Limb (tissue), 2 donors: ENCODE measurements around the gene RMI1.
"Not testable (repeated sequence)": the region's sequence is repeated elsewhere in the genome, so short reads cannot be mapped to it uniquely, and the experiment has no call there.

ENCODE experiments used
- DNase-seq, 2 donors: peaks; one replicate each; pipeline ENCODE4 v3.0.0-alpha.2; 2016; ENCODE audit errors: extremely low spot score in 2 of 2

RMI1 gene

DNA sequence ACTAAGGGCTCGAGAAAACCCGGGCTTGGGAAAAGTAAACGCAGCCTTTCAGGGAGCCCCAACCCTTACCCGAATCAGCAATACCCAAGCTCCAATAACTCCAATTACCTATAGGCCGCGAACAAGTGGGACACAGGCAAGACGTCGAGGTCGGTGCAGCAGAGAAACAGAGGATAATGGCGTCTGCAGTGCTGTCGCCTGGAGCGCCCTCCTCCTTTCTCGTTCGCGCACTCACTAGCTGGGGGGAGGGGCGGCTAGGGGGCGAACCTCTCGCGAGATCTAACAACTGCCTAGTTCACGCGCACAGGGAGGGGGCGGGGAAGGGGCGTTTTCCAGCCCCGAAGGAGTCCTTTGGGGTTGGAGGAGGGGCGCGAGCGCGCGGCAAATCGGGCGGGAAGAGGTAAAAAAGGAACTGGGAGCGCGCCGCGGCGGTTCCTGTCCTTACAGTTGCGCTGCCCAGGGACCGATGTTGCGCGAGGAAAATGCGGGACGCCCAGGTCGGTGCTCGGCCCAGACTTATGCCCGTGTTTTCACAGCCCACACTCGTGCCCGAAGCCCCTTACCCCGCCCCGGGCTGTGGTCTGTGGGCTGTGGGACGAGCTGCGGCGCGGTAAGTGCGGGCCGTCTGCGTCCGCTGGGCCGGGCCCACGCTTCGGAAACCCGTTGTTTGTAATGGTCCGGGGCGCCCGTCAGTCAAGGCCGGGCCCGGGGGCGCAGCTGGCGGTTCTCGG lies at the start of gene RMI1:
Gene RMI1, plus strand, starts transcription at position 411 of the 731 bp plus-strand sequence. CDS start 20,182 bp downstream, outside the sequence.
- DNase-seq: peak; percentile 98 to 100

GRCh38 chr9:83930881-83931280 lies 49.7 kb upstream of the RMI1 start:
- DNase-seq: no peak

DNA sequence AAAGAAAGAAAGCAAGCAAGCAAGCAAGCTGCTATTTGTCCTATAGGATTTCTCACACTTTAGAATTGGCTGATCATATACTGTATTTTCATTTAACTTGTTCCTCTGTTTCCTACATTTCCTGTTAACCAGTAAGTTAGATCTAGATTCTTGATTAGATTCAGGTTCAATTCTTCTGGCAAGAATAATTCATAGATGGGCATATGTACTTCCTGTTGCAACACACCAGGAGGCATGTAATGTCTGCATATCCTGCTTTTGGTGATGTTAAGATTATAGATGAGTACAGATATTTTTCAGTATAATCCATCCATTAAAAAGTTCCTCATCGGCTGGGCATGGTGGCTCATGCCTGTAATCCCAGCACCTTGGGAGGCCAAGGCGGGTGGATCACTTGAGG lies 48.6 kb upstream of the RMI1 start:
- DNase-seq: no peak

DNA sequence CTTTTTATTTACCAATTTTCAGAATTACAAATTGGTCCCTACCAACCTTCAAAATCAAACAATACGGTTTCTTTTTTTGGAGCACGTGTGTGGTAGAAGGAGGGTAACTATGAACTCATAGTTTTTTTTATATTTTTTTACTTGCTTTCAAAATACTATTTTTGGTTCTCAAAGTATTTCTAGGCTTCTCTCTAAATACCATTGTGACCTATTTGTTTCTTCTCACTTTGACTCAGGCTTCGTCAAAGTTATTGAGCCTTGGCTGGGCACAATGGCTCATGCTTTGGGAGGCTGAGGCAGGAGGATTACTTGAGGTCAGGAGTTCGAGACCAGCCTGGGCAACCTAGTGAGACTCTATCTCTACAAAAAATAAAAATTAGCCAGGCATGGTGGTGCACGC lies 47.8 kb upstream of the RMI1 start:
- DNase-seq: no peak

DNA sequence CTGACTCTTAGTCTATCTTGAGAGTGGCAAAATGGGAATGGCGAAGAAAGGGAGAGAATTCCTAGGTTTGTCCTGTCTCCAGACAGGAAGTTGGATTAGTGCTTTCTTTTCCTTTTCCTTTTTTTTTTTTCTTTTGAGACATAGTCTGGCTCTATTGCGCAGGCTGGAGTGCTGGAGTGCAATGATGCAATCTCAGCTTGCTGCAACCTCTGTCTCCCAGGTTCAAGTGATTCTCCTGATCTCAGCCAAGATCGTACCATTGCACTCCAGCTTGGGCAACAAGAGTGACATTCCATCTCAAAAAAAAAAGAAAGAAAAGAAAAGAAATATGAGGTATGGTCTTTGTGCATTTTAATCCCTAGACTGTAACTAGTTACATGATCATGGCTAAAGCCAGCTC lies 46.8 kb upstream of the RMI1 start:
- DNase-seq: no peak

DNA sequence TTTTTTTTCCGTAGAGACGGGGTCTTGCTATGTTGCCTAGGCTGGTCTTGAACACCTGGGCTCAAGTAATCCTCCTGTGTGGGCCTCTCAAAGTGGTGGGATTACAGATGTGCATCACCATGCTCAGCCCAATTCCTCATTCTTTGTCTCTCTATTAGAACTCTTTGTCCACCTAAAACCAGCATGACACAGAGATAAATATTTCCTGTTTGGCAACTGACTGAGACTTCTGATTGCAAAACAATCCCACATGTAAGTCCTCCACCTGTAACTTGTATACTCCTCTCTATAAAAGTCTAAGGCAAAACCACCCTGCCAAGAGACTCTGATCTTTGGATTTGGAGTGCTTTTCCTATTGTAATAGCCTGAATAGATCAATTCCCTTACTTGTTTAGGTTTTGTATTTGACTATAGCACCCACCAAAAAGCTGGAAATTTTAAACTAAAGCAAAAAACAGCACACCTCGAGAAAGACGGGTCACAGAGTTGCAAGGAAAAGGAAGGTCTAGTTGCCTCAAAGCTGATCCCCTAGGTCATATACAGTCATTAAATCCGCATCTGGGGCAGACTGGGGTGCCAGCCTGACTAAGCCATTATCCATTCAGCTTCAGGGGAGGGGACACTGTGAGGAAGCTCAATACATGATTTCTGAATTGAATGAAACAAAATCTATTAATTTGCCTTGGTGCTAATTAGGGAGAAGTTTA lies 45.9 kb upstream of the RMI1 start:
- DNase-seq: no peak

DNA sequence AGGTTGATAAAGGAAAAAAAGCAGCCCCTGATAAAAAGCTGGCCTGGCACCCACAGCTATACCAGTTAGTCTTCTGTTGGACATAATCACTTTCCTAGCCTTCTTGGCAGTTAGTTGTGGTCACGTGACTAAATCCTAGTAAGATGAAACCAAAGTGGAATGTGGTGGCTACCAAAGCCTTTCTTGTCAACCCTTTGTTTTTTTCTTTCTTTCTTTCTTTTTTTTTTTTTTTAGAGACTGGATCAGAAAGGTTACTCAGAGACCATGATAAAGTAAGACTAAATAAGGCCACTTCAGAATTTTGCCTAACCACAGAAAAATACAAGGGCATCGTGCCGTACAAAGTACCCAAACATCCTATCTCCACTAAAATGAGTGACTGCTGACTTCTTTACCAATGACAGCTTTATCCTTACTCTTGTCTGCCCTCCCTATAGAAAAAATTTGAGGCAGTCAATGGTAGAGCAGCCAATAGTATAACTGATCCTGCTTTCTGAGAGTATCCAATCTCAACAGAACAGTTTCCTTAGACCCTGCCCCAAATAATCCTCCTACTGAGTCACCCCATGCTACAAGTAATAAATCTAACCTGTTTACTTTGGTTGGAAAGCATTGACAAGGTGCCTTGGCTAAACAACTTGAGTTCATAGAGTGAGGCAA lies 45.2 kb upstream of the RMI1 start:
- DNase-seq: no peak

- no peak for DNase-seq
Observed at GRCh38 chr9:83936523-83936922, 44.1 kb upstream of the RMI1 start.

- DNase-seq: peak in 1 of 2 donors; percentile 57
Observed at GRCh38 chr9:83937861-83938455, 42.6 kb upstream of the RMI1 start.

DNA sequence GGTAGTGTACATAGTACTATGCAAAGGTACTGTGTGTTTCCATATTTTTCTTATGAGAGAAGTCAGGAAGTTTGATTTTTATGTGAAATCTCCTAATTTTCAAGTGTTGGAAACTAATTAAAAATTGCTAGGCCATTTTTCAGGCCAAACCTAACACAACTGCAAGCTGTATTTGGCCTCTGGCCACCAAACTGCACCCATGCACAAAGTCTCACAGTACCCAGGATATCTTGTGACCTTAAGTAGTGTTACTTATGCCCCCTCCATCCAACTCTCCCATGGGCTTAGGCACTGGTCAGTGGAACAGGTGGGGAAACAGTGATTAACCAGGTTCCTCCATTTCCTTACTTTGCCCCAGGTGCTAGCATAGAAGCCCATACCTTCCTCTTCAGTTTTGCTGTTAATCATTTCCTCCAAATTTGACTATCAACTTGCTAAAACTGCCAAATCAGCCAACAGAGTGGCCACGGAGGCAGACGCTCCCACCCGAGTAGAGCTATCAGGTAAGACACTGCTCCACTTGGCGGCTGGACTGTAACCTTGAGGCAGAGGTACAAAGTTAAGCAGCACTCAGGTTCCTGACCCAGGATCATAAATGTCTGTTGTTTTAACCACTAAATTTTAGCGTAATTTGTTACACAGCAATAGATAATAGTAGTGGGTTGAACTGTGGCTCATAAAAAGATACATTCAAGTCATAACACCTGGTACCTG lies 39.9 kb upstream of the RMI1 start:
- no peak for DNase-seq

DNA sequence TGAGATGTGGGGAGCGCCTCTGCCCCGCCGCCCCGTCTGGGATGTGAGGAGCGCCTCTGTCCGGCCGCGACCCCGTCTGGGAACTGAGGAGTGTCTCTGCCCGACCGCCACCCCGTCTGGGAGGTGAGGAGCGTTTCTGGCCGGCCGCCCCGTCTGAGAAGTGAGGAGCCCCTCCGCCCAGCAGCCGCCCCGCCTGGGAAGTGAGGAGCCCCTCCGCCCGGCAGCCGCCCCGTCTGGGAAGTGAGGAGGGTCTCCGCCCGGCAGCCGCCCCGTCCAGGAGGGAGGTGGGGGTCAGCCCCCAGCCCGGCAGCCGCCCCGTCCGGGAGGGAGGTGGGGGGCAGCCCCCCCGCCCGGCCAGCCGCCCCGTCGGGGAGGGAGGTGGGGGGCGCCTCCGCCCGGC lies 32.5 kb upstream of the RMI1 start:
- not testable (repeated sequence) for DNase-seq

DNA sequence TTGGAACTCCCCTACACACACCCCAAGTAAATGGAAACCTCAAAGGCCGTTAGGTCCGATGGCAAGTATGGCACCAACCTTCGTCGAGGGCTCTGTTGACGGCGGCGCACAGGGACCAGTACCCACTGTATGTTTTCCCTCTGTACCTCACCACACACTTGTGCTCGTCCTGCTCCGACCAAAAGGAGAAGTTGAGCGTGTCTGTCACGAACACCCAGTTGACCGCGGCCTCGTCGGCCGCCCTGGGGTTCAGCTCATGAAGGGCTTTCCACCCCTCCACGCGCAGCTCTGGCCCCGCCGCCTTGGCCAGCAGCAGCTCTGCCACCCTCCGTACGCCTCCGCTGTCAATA lies 24.5 kb upstream of the RMI1 start:
- DNase-seq: peak in 1 of 2 donors; percentile 66

GRCh38 chr9:83956436-83957247 lies 24.0 kb upstream of the RMI1 start:
- peak; percentile 71 to 85 for DNase-seq

DNA sequence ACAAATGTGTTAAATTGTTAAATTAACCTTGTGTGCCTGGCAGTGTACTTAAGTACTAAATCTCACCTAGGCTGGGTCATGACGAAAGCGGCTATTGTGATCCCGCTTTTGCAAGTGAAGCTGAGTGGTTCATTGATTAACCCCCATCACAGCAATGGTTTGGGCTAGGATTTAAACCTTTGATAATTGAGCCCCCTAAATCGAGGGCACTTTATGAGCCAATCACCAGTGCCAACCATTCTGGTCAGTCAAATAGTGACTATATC lies 23.4 kb upstream of the RMI1 start:
- no peak for DNase-seq

DNA sequence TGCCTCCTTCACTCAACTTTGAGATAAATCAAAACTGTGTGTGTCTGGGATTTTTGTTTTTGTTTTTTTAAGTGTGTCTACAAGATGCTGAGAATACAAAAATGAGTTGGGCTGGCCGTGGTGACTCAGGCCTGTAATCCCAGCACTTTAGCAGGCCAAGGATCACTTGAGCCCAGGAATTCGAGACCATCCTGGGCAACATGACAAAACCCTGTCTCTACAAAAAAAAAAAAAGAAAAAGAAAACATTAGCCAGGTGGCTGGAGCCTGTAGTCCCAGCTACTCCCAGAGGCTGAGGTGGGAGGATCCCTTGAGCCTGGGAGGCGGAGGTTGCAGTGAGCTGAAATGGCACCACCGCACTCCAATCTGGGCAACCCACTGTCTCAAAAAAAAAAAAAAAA lies 21.5 kb upstream of the RMI1 start:
- DNase-seq: no peak

DNA sequence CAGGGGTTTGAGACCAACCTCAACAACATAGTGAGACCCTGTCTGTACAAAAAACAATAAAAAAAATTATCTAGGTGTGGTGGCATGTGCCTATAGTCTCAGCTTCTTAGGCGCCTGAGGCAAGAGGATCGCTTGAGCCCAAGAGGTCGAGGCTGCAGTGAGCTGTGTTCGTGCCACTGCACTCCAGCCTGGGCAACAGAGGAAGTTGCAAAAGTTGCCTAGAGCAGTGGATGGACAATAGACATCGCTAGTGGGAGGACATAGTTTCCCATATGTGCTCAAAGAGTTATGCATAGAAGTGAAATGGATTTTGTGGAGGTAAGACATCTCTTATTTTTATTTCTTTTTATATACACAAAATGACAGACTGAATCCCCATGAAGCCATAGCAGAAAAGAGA lies 19.6 kb upstream of the RMI1 start:
- no peak for DNase-seq

GRCh38 chr9:83962165-83962564 lies 18.4 kb upstream of the RMI1 start:
- no peak for DNase-seq

DNA sequence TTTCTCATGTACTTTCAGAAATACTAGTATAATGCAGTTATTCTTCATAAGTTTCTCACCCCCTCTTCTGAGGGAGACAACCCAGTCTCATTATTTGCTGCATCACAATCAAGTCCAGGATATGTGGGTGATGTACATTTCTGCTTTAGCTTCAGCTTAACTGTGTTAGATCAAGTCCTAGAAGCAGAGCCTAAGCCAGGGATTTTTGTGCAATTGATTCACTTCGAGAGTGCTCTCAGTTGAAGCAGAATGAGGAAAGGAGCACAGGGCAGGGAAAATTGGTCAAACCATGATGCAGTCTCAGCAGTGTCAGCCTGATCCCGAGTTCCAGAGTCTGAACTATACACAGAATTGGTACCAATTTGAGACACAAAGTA lies 15.6 kb upstream of the RMI1 start:
- DNase-seq: no peak

DNA sequence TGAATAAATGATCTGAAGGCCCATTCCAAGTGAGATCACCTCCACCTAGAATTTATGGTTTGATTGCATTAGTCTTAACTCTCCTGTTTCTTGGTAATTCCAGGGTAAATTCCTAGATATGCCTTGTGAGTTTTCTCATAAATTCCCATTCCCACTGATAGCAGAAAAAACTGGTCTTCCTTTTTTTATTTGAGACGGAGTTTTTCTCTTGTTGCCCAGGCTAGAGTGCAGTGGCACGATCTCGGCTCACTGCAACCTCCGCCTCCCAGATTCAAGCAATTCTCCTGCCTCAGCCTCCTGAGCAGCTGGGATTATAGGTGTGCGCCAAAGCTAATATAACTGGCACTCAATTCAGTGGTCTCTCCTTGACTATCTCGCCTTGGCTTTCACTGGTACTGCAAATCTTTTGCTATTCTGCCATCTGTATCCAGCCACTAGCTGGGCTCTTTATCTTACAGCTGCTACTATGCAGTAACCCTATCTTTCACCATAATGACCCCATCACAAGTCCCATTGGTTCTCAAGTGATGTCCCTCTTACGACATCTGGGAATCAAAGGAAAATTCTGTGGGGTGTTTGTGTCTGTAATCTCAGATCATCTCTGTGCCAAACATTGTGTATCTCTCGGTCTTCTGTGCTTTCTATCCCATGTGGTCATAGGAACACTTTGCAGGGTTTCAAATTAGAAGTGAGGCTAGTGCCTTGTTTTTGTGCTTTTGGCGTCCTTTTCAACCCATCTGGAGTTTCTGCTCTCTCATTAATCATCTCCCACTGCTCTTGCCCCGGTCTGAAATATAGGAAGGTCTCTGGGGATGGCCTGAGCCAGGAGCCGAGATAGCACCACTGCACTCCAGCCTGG lies 15.0 kb upstream of the RMI1 start:
- DNase-seq: no peak

DNA sequence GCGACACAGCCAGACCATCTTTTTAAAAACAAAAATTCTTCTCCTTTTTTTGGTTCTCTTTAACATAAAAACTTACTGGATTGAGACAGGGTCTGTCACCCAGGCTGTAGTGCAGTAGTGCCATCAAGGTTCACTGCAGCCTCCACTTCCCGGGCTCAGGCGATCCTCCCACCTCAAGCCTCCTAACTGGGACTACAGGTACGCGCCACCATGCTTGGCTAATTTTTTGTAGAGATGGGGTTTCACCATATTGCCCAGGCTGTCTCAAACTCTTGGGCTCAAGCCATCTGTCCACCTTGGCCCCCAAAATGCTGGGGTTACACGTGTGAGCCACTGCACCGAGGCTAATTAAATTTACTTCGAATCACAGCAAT lies 14.4 kb upstream of the RMI1 start:
- DNase-seq: no peak
